C4-2B (cell line): Measurements from ENCODE around the gene SEC22A.

Experiments used
- H3K27ac ChIP-seq: fragments of 450-650 bp; 2 replicates; pipeline ENCODE4 v1.5.1; 2017
- ZFX ChIP-seq: fragments of 450-650 bp; IDR thresholded peaks from 2 replicates; pipeline ENCODE4 v1.6.1; 2017
- TF ChIP-seq, protein P1 (sequence below): fragments of 450-650 bp; conservative IDR thresholded peaks from 2 replicates; pipeline ENCODE4 v1.5.1; 2017; ENCODE audit warnings: mild to moderate bottlenecking

The SEC22A gene

DNA sequence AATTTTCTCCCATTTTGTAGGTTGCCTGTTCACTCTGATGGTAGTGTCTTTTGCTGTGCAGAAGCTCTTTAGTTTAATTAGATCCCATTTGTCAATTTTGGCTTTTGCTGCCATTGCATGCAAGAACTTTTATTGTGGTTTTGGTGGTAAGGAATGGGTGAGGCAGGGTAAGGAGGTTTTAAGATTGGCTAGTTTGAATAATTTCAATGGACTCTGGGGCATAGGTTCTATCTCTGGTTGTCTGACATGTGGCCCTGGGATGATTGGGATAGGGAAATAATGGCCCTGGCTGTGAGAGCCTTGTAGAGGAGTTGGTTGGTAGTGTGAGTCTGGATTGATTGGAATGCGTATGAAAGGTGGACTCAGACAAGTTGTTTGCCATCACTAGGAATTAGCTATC, 38.0 kb downstream of the SEC22A start:
- no peak overlapping the region for H3K27ac ChIP-seq
- TF ChIP-seq ZFX = no peak
- TF ChIP-seq, protein P1, sequence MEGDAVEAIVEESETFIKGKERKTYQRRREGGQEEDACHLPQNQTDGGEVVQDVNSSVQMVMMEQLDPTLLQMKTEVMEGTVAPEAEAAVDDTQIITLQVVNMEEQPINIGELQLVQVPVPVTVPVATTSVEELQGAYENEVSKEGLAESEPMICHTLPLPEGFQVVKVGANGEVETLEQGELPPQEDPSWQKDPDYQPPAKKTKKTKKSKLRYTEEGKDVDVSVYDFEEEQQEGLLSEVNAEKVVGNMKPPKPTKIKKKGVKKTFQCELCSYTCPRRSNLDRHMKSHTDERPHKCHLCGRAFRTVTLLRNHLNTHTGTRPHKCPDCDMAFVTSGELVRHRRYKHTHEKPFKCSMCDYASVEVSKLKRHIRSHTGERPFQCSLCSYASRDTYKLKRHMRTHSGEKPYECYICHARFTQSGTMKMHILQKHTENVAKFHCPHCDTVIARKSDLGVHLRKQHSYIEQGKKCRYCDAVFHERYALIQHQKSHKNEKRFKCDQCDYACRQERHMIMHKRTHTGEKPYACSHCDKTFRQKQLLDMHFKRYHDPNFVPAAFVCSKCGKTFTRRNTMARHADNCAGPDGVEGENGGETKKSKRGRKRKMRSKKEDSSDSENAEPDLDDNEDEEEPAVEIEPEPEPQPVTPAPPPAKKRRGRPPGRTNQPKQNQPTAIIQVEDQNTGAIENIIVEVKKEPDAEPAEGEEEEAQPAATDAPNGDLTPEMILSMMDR = no peak

DNA sequence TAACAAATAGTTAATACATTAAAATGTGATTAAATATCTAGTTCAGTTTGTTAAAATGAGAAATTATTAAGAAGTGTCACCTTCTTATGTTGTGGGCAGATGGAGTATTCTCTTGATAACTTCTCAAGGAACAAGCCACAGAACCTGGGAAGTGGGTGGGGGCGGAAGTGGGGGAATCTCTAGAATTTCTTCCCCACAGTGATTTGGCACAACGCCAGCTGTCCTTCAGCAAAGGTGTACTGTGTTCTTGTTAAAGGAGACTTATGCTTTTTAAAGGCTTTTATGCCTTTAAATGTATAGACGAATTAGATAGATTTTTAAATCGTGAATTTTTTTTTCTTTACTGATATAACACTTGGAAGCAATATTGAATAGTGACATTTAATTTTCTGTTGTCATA, 42.4 kb downstream of the SEC22A start:
- no peak overlapping the region for H3K27ac ChIP-seq
- no peak for TF ChIP-seq ZFX
- TF ChIP-seq, protein P1 = no peak

DNA sequence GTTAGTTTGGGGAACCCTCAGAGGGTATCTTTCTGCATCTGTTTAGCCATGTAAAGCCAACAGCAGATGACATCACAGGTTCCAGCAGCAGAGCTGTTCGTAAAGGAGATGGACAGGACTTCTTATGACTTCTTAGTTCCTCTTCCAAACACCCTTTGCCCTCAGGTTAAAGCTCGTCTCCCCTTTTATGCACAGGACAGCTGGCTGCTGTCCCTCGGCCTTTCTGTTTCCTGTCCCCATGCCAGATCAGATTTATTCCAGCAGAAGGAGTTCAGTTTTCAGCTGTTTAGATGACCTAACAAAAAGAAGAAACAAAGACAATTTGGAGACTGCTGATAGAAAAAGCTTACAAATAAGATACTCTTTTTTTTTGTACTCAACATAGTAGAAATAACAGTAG, 45.1 kb downstream of the SEC22A start:
- TF ChIP-seq ZFX = no peak
- TF ChIP-seq, protein P1 = no peak
- H3K27ac ChIP-seq = no peak overlapping the region

DNA sequence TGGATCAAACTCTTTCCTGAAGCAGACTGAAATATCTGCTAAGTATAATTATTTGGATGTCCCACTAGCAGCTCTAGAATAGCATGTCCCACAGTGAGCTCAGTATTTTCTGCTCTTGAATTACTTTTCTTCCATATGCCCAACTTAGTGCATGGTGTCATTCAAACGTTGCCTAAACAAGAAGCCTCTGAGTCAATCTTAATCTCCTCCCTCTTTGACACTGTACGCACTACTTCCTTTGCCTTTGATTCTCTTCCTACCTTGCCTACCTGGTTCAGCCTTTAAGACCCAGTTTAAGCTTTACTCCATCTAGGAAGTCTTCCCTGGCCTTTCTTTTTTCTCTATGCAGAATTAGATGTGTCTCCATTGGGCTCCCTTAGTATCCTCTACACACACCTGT, 54.5 kb downstream of the SEC22A start:
- no peak overlapping the region for H3K27ac ChIP-seq
- TF ChIP-seq, protein P1 = no peak
- TF ChIP-seq ZFX = no peak

DNA sequence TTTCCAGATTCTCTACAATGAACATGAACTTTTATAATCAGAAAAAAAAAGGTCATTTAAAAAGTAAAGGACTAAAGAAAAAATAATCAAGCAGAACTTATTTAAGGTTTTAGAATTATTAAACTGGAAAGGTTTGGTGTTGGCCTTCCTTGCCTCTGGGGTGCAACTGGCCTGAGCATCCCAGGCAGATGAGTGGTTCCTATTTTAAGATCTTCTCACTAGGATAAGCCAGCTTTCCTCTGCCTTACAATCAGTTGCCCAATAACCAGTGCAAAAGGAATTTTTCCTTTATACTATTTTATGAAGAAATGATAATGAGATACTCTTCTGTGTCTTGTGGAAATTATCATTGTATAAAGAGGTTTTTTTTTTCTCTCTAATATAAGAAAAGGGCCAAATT, 56.6 kb downstream of the SEC22A start:
- no peak overlapping the region for H3K27ac ChIP-seq
- TF ChIP-seq, protein P1 = no peak
- TF ChIP-seq ZFX = no peak

DNA sequence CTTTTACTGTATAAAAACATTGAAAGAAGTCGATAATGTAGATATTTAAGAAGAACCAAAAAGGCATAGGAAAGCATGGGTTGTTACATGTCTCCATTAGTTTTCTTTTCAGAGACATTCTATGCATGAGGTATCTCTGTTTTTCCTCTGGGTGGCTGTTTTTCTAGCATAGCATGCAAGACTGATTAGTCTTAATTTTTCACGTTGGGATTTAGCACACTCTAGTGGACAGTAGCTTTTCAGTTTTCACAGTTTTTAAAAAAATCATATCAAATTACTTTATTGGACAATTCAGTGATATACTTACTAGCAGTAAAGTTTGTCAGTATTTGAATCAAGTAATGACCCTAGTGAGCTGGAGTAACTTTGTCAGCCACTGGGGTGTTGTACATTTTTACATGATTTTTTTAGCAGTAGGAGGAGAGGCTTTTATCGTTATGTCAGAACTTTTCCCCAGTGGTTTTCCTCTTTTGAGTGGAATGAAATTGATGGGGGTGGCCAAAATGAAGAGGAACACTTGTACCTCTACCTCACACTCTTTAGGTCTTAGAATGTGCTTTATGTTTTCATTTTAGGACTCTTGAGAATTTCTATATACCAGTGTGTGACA, 57.2 kb downstream of the SEC22A start:
- TF ChIP-seq, protein P1 = peak; percentile 92
- TF ChIP-seq ZFX = no peak
- no peak overlapping the region for H3K27ac ChIP-seq

DNA sequence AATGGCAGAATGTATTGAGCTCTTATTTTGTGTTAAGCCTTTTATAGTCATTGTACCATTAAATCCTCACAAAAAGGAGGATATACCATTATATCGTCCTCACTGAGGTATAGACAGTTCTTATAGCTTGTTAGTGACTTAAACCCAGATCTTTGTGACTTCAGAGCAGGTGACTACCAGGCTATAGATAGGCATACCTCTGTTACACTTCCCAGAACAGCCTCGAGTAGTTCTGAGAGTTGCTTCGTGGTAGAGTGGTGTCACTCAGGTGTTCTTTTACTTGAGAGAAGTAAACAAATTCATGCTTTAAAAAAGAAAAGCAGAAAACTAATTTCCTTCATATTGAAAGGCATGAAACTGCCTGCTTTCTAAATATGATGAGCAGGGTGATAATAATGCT, 59.9 kb downstream of the SEC22A start:
- TF ChIP-seq, protein P1 = no peak
- no peak for TF ChIP-seq ZFX
- no peak overlapping the region for H3K27ac ChIP-seq
